Activated CD8-positive, alpha-beta memory T cell treated with anti-CD3 and anti-CD28 coated beads, Interleukin-2, amount 50 U/mL, for 24 hours (primary cell): Measurements from ENCODE around the gene GALNS.
A peak's percentile ranks its signal among the peaks of the same experiment; 100 is the strongest.

ENCODE experiments used
- DNase-seq: peaks from one replicate; pipeline ENCODE4 v3.0.0-alpha.2; 2020; ENCODE audit errors: extremely low read depth

GALNS gene

DNA sequence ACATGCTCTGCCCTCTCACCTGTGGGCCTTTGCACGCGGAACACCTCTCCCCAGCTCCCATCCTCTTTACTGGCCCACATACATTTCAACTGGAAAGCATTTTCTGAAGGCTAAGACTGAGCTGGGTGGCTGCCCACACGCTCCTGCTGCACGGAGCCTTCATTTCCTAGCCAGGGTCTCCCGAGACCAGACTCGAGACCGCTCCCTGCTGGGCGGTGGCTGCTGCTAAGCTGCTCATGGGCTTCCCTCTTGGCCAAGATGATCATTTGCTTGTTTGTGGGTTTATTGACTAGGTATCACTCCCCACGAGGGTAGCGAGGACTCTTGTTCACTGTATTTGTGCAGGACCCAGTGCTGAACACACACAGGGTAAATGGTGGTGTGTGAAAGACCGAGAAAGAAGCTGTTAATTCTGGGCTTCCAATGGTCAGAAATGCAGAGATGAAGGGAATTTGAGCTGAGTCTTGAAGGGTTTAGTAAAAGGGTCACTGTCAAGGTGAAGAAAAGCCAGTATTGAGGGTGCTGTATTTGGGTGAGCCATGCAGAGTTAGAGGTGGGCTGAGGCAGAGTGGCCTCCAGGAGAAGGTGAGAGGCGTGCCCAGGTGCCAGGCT lies 1.1 kb upstream of the GALNS start:
- DNase-seq: peak; percentile 31

- DNase-seq: no peak
Measured at GRCh38 chr16:88856122-88856827, 472 bp downstream of the GALNS start.

DNA sequence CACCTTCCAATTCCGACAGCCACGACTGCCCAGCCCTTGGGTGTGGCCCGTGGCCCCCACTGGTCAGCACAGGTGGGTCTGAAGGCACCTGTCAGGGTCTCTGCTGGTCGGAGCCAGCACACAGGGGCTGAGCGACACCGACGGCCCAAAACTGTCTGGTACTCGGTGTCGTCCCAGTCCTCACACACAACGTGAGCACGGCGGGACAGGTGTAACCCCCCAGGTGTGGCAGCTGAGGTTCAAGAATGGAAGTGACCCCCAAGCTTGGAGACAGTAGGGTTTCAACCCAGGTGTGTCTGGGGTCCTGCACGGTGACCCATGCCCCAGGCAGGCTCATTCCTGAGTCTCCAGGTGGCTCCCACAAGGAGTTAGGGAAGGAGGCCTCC lies 1.0 kb downstream of the GALNS start:
- no peak for DNase-seq

DNA sequence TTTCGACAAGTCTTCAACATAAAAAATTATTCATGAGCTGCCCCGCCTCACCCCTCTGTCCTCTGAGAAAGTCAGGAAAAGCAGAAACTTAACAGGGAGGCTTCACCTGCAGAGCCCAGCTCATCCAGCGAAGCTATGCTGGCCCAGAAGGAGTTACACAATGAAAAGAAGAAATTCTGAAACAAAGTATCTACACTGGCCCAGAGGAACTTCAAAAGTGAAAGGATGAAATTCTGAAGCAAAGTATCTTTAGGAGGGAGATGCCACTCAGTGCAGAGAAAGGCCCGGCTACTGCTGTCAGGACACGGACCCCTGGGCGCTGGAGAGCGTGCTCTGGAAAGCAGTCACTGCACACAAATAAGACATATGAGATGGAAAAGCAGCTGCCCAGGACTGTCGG lies 1.6 kb downstream of the GALNS start:
- no peak for DNase-seq

GRCh38 chr16:88854306-88855111 lies 2.2 kb downstream of the GALNS start:
- no peak for DNase-seq

- no peak for DNase-seq
Measured at GRCh38 chr16:88853325-88853941, 3.3 kb downstream of the GALNS start.

DNA sequence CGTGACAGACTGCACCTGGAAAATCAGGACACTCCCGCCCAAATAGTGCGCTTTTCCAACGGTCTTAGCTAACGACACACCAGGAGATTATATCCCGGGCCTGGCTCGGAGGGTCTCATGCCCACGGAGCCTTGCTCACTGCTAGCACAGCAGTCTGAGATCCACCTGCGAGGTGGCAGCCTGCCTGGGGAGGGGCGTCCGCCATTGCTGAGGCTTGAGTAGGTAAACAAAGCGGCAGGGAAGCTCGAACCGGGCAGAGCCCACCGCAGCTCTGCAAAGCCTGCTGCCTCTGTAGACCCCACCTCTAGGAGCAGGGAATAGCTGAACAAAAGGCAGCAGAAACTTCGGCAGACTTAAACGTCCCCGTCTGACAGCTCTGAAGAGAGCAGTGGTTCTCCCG lies 5.1 kb downstream of the GALNS start:
- DNase-seq: no peak

DNA sequence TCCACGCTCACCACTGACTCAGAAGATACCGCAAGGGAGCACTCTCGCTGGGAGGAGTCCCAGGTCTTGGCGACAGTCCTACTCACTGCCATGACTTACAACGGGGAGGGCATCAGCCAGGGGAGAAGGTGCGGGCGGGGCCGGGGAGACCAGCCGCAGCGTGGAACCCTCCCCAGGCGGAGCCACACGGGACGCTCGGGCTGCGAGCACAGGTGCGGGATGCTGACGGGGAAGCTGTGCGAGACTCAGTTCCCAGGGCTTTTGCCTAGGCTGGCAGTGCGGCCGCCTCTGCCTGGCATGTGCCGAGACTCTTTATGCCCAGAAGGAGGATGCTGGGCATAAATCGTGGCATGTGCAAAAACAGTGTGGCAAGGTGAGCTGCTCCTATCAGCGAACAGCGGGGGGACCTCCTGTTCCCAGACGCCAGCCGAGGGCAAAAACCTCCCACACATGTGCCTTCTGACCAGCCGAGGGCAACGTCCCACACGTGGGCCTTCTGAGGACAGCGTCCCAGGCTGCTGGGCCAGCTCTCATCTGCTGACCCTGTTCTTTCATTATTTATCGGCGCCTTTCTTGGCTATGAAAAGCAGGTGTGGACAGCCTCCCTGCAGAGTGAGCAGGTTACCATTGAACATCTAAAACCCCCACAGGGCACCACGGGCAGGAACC lies 6.1 kb downstream of the GALNS start:
- no peak for DNase-seq

- no peak for DNase-seq
Measured at GRCh38 chr16:88848557-88848956, 8.2 kb downstream of the GALNS start.

GRCh38 chr16:88847654-88848053 lies 9.1 kb downstream of the GALNS start:
- DNase-seq: no peak

- DNase-seq: no peak
Measured at GRCh38 chr16:88846088-88846487, 10.7 kb downstream of the GALNS start.

DNA sequence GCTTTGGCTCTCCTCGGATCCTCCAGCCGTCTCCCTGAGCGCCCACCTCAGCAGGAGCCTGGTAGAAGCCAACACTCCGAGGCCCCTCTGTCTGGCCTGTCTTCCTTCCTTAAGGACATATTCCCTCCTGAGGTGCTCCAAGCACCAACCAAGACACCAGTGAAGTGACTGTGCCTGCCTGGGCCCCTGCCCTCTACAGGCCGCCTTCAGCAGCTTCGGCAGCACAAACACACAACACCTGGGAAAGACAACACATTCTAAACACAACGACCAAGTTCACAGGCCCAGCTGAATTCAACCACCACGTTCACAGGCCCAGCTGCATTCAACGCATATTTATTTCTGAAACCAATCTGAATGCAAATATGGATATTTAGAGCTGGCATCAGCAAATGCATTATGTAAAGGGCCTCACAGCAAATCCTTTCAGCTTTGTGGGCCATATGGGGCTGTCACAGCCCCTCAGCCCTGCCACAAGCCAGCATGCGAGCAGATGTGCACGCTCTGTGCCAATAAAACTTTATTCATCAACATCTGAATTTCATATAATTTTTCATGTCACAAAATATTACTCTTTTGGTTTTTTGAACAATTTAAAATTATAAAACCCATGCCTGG lies 12.2 kb downstream of the GALNS start:
- no peak for DNase-seq

DNA sequence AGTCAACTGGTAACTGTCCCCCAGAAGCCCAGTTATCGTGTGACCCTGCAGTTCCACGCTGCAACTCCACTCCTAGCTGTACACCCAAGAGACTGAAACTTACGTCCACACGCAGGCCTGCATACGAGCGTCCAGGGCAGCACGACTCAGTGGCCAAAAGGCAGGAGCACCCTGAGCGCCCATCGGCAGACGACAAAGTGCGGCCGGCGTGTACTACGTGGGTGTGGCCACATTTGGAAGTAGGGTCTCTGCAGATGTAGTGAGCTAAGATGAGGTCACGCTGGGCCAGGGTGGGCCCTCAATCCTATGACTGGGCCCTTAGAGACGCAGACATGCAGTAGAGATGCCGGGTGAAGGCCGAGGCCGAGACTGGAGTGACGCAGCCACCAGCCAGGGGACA lies 13.5 kb downstream of the GALNS start:
- DNase-seq: no peak

DNA sequence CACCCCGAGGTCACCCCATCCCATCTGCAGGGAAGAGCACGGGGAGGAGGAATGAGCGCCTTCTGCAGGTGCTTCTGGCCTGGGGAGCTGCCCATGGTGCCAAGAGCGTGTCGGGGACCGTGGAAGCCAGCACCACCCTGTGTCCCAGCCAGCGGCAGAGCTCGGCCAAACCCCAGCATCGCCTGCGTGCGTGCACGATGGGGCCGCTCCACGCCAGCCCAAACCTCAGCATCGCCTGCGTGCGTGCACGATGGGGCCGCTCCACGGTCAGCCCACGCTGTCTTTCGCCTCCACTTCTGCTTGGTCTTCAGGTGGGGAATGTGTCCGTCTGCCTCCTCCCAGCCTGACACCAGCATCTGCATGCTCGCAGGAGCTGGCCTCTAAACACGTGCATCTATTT lies 13.9 kb downstream of the GALNS start:
- no peak for DNase-seq

DNA sequence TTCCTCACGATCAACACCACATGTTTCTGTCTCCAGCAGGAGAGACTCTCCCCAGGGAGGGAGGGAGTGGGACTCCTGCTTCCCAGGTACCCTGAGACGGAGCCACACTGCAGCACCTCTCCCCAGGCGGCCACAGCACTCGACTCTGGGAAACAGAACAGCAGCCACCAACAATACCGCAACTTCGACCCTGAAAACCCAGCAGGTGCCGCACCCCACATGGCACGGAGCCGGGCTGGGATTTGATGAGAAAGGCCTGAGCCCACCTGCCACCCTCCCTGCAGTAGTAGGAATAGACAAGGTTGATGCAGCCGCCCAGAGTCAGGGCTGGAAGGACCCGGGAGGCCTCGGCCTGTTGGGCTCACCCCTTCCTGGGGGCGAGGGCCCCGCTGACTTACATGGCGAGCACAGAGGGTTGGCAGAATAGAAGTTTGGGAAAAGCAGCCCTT lies 14.4 kb downstream of the GALNS start:
- DNase-seq: no peak

DNA sequence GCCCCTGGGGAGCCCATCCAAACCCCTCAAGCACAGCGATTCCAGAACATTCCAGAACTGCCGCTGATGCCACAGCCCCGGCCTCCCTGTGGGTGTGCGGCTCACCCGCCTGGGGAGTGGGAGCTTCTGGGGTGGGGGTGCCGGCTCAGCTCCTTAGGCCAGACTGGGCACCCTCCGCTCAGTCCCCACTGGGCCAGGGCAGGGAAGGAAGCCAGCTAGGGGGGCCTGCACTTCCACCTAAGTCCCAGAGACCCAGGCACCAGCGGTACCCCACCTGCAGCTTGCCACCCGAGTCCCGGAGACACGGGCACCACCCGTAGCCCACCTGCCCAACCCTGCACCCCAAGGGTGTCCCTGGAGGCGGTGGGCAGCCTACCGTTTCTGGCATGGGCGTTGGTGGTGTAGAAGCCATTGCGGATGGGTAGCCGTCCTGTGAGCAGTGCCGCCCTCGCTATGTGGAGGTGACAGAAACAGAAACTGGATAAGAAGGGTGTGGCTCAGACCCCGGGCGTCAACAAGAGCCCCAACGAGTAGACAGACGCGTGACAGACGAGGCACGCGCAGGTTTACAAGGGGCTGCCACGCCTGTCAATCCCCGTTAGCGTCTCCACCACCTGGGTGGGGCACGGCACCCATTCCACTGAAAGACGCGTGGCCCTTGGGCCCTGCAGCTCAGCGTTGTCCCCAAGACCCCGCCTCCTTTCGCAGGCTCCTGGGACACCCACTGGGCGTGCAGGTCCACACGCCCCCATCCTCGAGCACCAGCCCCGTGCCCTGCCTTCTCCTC lies 15.0 kb downstream of the GALNS start:
- DNase-seq: no peak

DNA sequence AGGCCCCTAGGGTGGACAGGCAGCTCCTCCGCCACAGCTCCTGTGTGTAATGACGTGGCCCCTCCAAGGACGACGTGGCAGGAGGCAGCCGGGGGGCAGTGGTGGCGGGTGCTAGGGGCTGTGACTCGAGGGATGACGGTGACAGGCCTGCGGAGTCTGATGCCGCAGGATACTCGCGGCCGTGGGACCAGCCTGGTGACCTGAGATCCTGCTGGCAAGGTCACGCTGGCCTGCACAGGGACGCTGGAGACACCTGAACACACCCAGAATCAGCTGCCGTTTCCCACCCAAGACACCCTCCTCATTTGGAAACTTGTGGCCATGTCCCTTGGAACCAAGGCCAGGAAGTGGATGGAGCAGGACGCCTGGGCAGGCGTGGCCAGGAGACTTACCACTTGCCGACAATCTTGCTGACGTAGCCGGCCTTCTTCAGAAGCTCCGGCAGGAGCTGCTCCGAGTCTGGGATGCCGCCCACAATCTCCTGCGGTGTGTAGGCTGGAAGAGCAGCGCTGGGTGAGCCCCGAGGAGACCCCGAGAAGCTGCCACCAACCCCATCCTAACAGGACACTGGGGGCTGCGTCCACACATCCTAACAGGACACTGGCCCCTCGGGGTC lies 16.0 kb downstream of the GALNS start:
- DNase-seq: no peak

GRCh38 chr16:88839745-88840599 lies 16.8 kb downstream of the GALNS start:
- DNase-seq: no peak

GRCh38 chr16:88839026-88839529 lies 17.7 kb downstream of the GALNS start:
- DNase-seq: no peak
